ENCODE results near the gene FIGN.

The FIGN gene

GRCh38 chr2:163592954-163593622 is 142.7 kb downstream of the FIGN start:
- Histone ChIP-seq H3K4me2 (ENCODE audit: low read length) (no peak overlapping the region), H4K20me1 (ENCODE audit: insufficient read depth, low read length) (no peaks in the 10 kb centered on the region), H3K79me2 (ENCODE audit: low read length) (no peaks in the 10 kb centered on the region), H3K27me3 (ENCODE audit: low read depth, low read length) (no peaks in the 10 kb centered on the region), H3K27ac (ENCODE audit: low read length) (no peak overlapping the region), H3K36me3 (replicated peaks; ENCODE audit: low read depth, low read length) (no peaks in the 10 kb centered on the region), H3K9ac (ENCODE audit: low read length) (no peak overlapping the region), H3K9me3 (ENCODE audit: insufficient read depth, low read length) (no peaks in the 10 kb centered on the region), H2AFZ (ENCODE audit: low read depth, low read length) (no peak overlapping the region), H3K4me3 (ENCODE audit: low read length) (no peak overlapping the region), H3K4me1 (ENCODE audit: low read length) (no peaks in the 10 kb centered on the region)
- no peak for TF ChIP-seq EZH2phosphoT487 (IDR thresholded peaks at IDR 0.05; ENCODE audit: low read depth)
- no peak for TF ChIP-seq CTCF (IDR thresholded peaks at IDR 0.05; ENCODE audit: low read depth, low read length)

GRCh38 chr2:163591461-163591860 is 144.3 kb downstream of the FIGN start:
- Histone ChIP-seq H3K79me2 (ENCODE audit: low read length) (no peaks in the 10 kb centered on the region), H3K9ac (ENCODE audit: low read length) (no peak overlapping the region), H3K27ac (ENCODE audit: low read length) (no peak overlapping the region), H3K4me3 (ENCODE audit: low read length) (no peak overlapping the region), H3K4me1 (ENCODE audit: low read length) (no peaks in the 10 kb centered on the region), H3K27me3 (ENCODE audit: low read depth, low read length) (no peaks in the 10 kb centered on the region), H2AFZ (ENCODE audit: low read depth, low read length) (no peak overlapping the region), H3K4me2 (ENCODE audit: low read length) (no peak overlapping the region), H3K9me3 (ENCODE audit: insufficient read depth, low read length) (no peaks in the 10 kb centered on the region), H3K36me3 (replicated peaks; ENCODE audit: low read depth, low read length) (no peaks in the 10 kb centered on the region), H4K20me1 (ENCODE audit: insufficient read depth, low read length) (no peaks in the 10 kb centered on the region)
- TF ChIP-seq CTCF (IDR thresholded peaks at IDR 0.05; ENCODE audit: low read depth, low read length), result no peak
- TF ChIP-seq EZH2phosphoT487 (IDR thresholded peaks at IDR 0.05; ENCODE audit: low read depth), result no peak

GRCh38 chr2:163580757-163581156 is 155.1 kb downstream of the FIGN start:
- Histone ChIP-seq H3K27ac (ENCODE audit: low read length) (no peak overlapping the region), H3K4me1 (ENCODE audit: low read length) (no peaks in the 10 kb centered on the region), H2AFZ (ENCODE audit: low read depth, low read length) (no peak overlapping the region), H3K9me3 (ENCODE audit: insufficient read depth, low read length) (no peaks in the 10 kb centered on the region), H3K9ac (ENCODE audit: low read length) (no peak overlapping the region), H3K4me3 (ENCODE audit: low read length) (no peak overlapping the region), H3K27me3 (ENCODE audit: low read depth, low read length) (no peaks in the 10 kb centered on the region), H4K20me1 (ENCODE audit: insufficient read depth, low read length) (no peaks in the 10 kb centered on the region), H3K79me2 (ENCODE audit: low read length) (no peaks in the 10 kb centered on the region), H3K4me2 (ENCODE audit: low read length) (no peak overlapping the region), H3K36me3 (replicated peaks; ENCODE audit: low read depth, low read length) (no peaks in the 10 kb centered on the region)
- no peak for TF ChIP-seq CTCF (IDR thresholded peaks at IDR 0.05; ENCODE audit: low read depth, low read length)
- TF ChIP-seq EZH2phosphoT487 (IDR thresholded peaks at IDR 0.05; ENCODE audit: low read depth), result no peak

- Histone ChIP-seq H3K9ac (ENCODE audit: low read length) (no peak overlapping the region), H3K27me3 (ENCODE audit: low read depth, low read length) (no peaks in the 10 kb centered on the region), H3K4me2 (ENCODE audit: low read length) (no peak overlapping the region), H2AFZ (ENCODE audit: low read depth, low read length) (no peak overlapping the region), H3K36me3 (replicated peaks; ENCODE audit: low read depth, low read length) (no peaks in the 10 kb centered on the region), H3K4me1 (ENCODE audit: low read length) (no peaks in the 10 kb centered on the region), H3K4me3 (ENCODE audit: low read length) (no peak overlapping the region), H3K79me2 (ENCODE audit: low read length) (no peaks in the 10 kb centered on the region), H4K20me1 (ENCODE audit: insufficient read depth, low read length) (no peaks in the 10 kb centered on the region), H3K9me3 (ENCODE audit: insufficient read depth, low read length) (no peaks in the 10 kb centered on the region), H3K27ac (ENCODE audit: low read length) (no peak overlapping the region)
- TF ChIP-seq EZH2phosphoT487 (IDR thresholded peaks at IDR 0.05; ENCODE audit: low read depth), result no peak
- TF ChIP-seq CTCF (IDR thresholded peaks at IDR 0.05; ENCODE audit: low read depth, low read length), result no peak
Observed at GRCh38 chr2:163574309-163574708, 161.5 kb downstream of the FIGN start.
